Measurements from ENCODE around the gene CFAP57. TPM values are rescaled to one million over a fixed set of nuclear protein-coding genes. Genes with fewer than 3 reads are reported as not detected.

The CFAP57 gene
- total and polyA plus RNA-seq, 9 of the 15 experiments (the other 6 are each of a cell fraction or from before 2014, with no cell fraction given) = 0.04 to 0.22 (median 0.07) TPM; not detected in 3

DNA sequence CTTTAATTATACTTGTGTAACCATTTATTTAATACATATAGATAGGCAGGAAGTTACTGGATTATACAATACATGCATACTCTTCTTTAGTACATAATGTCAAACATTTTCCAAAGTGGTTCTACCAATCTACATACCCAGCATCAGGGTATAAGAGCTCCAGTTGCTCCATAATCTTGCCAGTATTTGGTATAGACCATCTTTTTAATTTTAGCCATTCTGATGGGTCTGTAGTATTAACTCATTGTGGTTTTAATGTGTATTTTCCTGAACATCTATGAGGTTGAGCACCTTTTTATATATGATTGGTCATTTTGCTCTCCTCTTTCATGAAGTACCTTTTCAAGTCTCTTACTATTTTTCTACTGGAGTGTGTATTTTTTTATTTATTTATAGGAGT is 32.1 kb upstream of the CFAP57 start:
- Histone ChIP-seq H3K27me3 (ENCODE audit: control insufficient read depth in 2 of 2, insufficient read depth in 2 of 2, low read length in 2 of 2) (peaks cover 8 to 22% of the 10 kb centered on the region in 2 experiments), H3K4me3 (no peak overlapping the region), H3K79me2 (ENCODE audit: control insufficient read depth, insufficient read depth, low read length) (no peaks in the 10 kb centered on the region), H3K27ac (ENCODE audit: extremely low read depth, low read depth, low read length) (no peak overlapping the region), H3K36me3 (ENCODE audit: control insufficient read depth, insufficient read depth, low read length) (no peaks in the 10 kb centered on the region), H3K9me3 (replicated peaks; ENCODE audit: control insufficient read depth, insufficient read depth, low read depth, low read length) (no peaks in the 10 kb centered on the region), H3K9me1 (ENCODE audit: control insufficient read depth, insufficient read depth, low read length) (no peaks in the 10 kb centered on the region), H4K20me1 (replicated peaks; ENCODE audit: control insufficient read depth, insufficient read depth, low read length) (no peaks in the 10 kb centered on the region), H2AFZ (ENCODE audit: low read depth, low read length) (no peak overlapping the region), H3K9ac (ENCODE audit: insufficient read depth in 1 of 2, low read depth in 2 of 2, low read length in 2 of 2) (no peak overlapping the region), H3K4me1 (replicated peaks in 1 of 2; ENCODE audit: control insufficient read depth in 2 of 2, insufficient read depth in 2 of 2, low read length in 2 of 2) (no peaks in the 10 kb centered on the region; a peak in 1 of 5 replicates), H3K4me2 (ENCODE audit: insufficient read depth, low read length) (no peak overlapping the region)
- no TSS peak for BruUV-seq (replicated peaks)
- in situ Hi-C loops (cut with MboI) = no loop called here
- TF ChIP-seq TEAD1 (CRISPR knock-in tag; IDR thresholded peaks at IDR 0.05) (no peak), TAF7 (tag; IDR thresholded peaks at IDR 0.05) (no peak)
- TF ChIP-seq, protein P1, sequence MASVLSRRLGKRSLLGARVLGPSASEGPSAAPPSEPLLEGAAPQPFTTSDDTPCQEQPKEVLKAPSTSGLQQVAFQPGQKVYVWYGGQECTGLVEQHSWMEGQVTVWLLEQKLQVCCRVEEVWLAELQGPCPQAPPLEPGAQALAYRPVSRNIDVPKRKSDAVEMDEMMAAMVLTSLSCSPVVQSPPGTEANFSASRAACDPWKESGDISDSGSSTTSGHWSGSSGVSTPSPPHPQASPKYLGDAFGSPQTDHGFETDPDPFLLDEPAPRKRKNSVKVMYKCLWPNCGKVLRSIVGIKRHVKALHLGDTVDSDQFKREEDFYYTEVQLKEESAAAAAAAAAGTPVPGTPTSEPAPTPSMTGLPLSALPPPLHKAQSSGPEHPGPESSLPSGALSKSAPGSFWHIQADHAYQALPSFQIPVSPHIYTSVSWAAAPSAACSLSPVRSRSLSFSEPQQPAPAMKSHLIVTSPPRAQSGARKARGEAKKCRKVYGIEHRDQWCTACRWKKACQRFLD (CRISPR knock-in tag; IDR thresholded peaks at IDR 0.05) = no peak
- TF ChIP-seq, protein P2, sequence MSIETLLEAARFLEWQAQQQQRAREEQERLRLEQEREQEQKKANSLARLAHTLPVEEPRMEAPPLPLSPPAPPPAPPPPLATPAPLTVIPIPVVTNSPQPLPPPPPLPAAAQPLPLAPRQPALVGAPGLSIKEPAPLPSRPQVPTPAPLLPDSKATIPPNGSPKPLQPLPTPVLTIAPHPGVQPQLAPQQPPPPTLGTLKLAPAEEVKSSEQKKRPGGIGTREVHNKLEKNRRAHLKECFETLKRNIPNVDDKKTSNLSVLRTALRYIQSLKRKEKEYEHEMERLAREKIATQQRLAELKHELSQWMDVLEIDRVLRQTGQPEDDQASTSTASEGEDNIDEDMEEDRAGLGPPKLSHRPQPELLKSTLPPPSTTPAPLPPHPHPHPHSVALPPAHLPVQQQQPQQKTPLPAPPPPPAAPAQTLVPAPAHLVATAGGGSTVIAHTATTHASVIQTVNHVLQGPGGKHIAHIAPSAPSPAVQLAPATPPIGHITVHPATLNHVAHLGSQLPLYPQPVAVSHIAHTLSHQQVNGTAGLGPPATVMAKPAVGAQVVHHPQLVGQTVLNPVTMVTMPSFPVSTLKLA (conservative IDR thresholded peaks at IDR 0.05) = no peak
- TF ChIP-seq, protein P3, sequence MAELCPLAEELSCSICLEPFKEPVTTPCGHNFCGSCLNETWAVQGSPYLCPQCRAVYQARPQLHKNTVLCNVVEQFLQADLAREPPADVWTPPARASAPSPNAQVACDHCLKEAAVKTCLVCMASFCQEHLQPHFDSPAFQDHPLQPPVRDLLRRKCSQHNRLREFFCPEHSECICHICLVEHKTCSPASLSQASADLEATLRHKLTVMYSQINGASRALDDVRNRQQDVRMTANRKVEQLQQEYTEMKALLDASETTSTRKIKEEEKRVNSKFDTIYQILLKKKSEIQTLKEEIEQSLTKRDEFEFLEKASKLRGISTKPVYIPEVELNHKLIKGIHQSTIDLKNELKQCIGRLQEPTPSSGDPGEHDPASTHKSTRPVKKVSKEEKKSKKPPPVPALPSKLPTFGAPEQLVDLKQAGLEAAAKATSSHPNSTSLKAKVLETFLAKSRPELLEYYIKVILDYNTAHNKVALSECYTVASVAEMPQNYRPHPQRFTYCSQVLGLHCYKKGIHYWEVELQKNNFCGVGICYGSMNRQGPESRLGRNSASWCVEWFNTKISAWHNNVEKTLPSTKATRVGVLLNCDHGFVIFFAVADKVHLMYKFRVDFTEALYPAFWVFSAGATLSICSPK (IDR thresholded peaks at IDR 0.05; ENCODE audit: borderline replicate concordance) = no peak
- POLR2A ChIA-PET = interaction anchor here (0.5 kb wide), 1 partner anchor 190 kb away, joined by 3 read pairs; no protein-coding TSS in a partner anchor
- DNase-seq (ENCODE audit: extremely low read depth in 1 of 4, low spot score in 3 of 4) (no peak), FAIRE-seq (no peak), ATAC-seq (no peak)
- intact Hi-C loops (cut with micrococcal nuclease) = no loop called here
- CTCF ChIA-PET (ENCODE audit: low intra/inter-chr PET ratio) = no interaction called here

Data from K562 (cell line).